ENCODE results near the gene INSIG1.

GRCh38 chr7:155256081-155256760 is 41.5 kb upstream of the INSIG1 start:
- TF ChIP-seq, protein P1, sequence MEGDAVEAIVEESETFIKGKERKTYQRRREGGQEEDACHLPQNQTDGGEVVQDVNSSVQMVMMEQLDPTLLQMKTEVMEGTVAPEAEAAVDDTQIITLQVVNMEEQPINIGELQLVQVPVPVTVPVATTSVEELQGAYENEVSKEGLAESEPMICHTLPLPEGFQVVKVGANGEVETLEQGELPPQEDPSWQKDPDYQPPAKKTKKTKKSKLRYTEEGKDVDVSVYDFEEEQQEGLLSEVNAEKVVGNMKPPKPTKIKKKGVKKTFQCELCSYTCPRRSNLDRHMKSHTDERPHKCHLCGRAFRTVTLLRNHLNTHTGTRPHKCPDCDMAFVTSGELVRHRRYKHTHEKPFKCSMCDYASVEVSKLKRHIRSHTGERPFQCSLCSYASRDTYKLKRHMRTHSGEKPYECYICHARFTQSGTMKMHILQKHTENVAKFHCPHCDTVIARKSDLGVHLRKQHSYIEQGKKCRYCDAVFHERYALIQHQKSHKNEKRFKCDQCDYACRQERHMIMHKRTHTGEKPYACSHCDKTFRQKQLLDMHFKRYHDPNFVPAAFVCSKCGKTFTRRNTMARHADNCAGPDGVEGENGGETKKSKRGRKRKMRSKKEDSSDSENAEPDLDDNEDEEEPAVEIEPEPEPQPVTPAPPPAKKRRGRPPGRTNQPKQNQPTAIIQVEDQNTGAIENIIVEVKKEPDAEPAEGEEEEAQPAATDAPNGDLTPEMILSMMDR (IDR thresholded peaks at IDR 0.05; ENCODE audit: low read depth, low read length, missing input control): no peak
- TF ChIP-seq, protein P2, sequence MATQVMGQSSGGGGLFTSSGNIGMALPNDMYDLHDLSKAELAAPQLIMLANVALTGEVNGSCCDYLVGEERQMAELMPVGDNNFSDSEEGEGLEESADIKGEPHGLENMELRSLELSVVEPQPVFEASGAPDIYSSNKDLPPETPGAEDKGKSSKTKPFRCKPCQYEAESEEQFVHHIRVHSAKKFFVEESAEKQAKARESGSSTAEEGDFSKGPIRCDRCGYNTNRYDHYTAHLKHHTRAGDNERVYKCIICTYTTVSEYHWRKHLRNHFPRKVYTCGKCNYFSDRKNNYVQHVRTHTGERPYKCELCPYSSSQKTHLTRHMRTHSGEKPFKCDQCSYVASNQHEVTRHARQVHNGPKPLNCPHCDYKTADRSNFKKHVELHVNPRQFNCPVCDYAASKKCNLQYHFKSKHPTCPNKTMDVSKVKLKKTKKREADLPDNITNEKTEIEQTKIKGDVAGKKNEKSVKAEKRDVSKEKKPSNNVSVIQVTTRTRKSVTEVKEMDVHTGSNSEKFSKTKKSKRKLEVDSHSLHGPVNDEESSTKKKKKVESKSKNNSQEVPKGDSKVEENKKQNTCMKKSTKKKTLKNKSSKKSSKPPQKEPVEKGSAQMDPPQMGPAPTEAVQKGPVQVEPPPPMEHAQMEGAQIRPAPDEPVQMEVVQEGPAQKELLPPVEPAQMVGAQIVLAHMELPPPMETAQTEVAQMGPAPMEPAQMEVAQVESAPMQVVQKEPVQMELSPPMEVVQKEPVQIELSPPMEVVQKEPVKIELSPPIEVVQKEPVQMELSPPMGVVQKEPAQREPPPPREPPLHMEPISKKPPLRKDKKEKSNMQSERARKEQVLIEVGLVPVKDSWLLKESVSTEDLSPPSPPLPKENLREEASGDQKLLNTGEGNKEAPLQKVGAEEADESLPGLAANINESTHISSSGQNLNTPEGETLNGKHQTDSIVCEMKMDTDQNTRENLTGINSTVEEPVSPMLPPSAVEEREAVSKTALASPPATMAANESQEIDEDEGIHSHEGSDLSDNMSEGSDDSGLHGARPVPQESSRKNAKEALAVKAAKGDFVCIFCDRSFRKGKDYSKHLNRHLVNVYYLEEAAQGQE (IDR thresholded peaks at IDR 0.05): no peak
- TF ChIP-seq YY1 (IDR thresholded peaks at IDR 0.05) (no peak), MAX (IDR thresholded peaks at IDR 0.05) (no peak), EGR1 (IDR thresholded peaks at IDR 0.05; ENCODE audit: low read depth in 2 of 2) (no peak), GABPA (IDR thresholded peaks at IDR 0.05 in 1 of 2, conservative IDR thresholded peaks at IDR 0.05 in 1 of 2) (no peak), NR2F2 (IDR thresholded peaks at IDR 0.05) (no peak), JUND (IDR thresholded peaks at IDR 0.05) (no peak), SP1 (IDR thresholded peaks at IDR 0.05) (no peak), RAD21 (IDR thresholded peaks at IDR 0.05) (no peak)

Measured in liver (tissue), 3 donors.